IMR-90 (cell line): ENCODE measurements around the gene SLX4IP. TPM values are rescaled to one million over a fixed set of nuclear protein-coding genes. Genes with fewer than 3 reads are reported as not detected.

ENCODE experiments used
- ATAC-seq: fragments of 200-7000 bp; cut with Tn5 transposase; 2 replicates; pipeline ENCODE4 v1.9.1; 2020; ENCODE audit warnings: low read depth, mild to moderate bottlenecking, moderate library complexity
- BruUV-seq: library from RNA; stranded (reverse); fragments of 400-500 nt; replicated peaks from 2 replicates; lab custom pipeline; 2021; lab: Mats Ljungman, UMichigan
- CTCF ChIA-PET: fragments of 300-600 bp; formaldehyde crosslinking; extraction: SDS; loops from one replicate; lab custom pipeline; 2021; ENCODE audit warnings: antibody characterized with exemption; lab: Yijun Ruan, JAX
- POLR2A ChIA-PET: fragments of 300-600 bp; sonication (Branson Sonifier 250); formaldehyde crosslinking; loops from one replicate; lab custom pipeline; 2022; ENCODE audit warnings: antibody characterized with exemption; ENCODE audit not compliant: unreplicated experiment; lab: Charles Lee
- DNase-seq: peaks from one replicate; pipeline ENCODE4 v3.0.0; 2013
- H2AFZ ChIP-seq: replicated peaks from 2 replicates; pipeline ENCODE3; 2013; ENCODE audit warnings: low read length, mild to moderate bottlenecking; ENCODE audit not compliant: poor library complexity
- H2AK5ac ChIP-seq: 2 replicates; pipeline ENCODE4 v1.6.1; 2013; ENCODE audit warnings: low read depth, low read length, inconsistent platforms
- H2AK9ac ChIP-seq: replicated peaks from 2 replicates; pipeline ENCODE3; 2013; ENCODE audit warnings: mild to moderate bottlenecking, low read depth, low read length, moderate library complexity; ENCODE audit not compliant: poor library complexity
- H2BK120ac ChIP-seq: 2 replicates; pipeline ENCODE4 v1.6.1; 2013; ENCODE audit warnings: low read depth, low read length, inconsistent platforms
- H2BK15ac ChIP-seq: 3 replicates; pipeline ENCODE4 v1.6.1; 2013; ENCODE audit warnings: low read depth, low read length, inconsistent platforms
- H2BK20ac ChIP-seq: 2 replicates; pipeline ENCODE4 v1.6.1; 2013; ENCODE audit warnings: low read depth, mild to moderate bottlenecking, inconsistent platforms, low read length, moderate library complexity
- H2BK5ac ChIP-seq: 2 replicates; pipeline ENCODE4 v1.6.1; 2013; ENCODE audit warnings: mild to moderate bottlenecking, low read depth, low read length, inconsistent platforms; ENCODE audit not compliant: poor library complexity, severe bottlenecking
- H3K14ac ChIP-seq: replicated peaks from 2 replicates; pipeline ENCODE4 v1.6.1; 2013; ENCODE audit warnings: low read depth, low read length, inconsistent platforms
- H3K18ac ChIP-seq: 2 replicates; pipeline ENCODE4 v1.6.1; 2013; ENCODE audit warnings: low read depth, low read length, control low read depth
- H3K23ac ChIP-seq: 2 replicates; pipeline ENCODE4 v1.6.1; 2013; ENCODE audit warnings: low read depth, low read length, inconsistent platforms
- H3K27ac ChIP-seq: 2 replicates; pipeline ENCODE4 v1.5.1; 2013; ENCODE audit warnings: mild to moderate bottlenecking, control low read depth, low read length; ENCODE audit not compliant: insufficient read depth
- H3K27me3 ChIP-seq: 2 replicates; pipeline ENCODE4 v1.6.1; 2013; ENCODE audit warnings: low read length; ENCODE audit not compliant: control insufficient read depth, insufficient read depth
- H3K36me3 ChIP-seq: 2 replicates; pipeline ENCODE4 v1.6.1; 2013; ENCODE audit warnings: low read length, mixed read lengths; ENCODE audit not compliant: control insufficient read depth, insufficient read depth
- H3K4ac ChIP-seq: 2 replicates; pipeline ENCODE4 v1.6.1; 2013; ENCODE audit warnings: low read depth, low read length, inconsistent platforms
- H3K4me1 ChIP-seq: 2 replicates; pipeline ENCODE4 v1.6.1; 2013; ENCODE audit warnings: low read length, mixed read lengths; ENCODE audit not compliant: control insufficient read depth, insufficient read depth
- H3K4me2 ChIP-seq: 2 replicates; pipeline ENCODE4 v1.6.1; 2013; ENCODE audit warnings: low read depth, mild to moderate bottlenecking, control low read depth, low read length, moderate library complexity
- H3K4me3 ChIP-seq: 2 replicates; pipeline ENCODE4 v1.5.1; 2013; ENCODE audit warnings: low read depth, mild to moderate bottlenecking, control low read depth, low read length, moderate library complexity; ENCODE audit not compliant: insufficient read depth
- H3K56ac ChIP-seq: 2 replicates; pipeline ENCODE4 v1.6.1; 2013; ENCODE audit warnings: low read length, inconsistent platforms; ENCODE audit not compliant: insufficient read depth; ENCODE audit errors: extremely low read depth
- H3K79me1 ChIP-seq, 2 experiments: 2 replicates each; pipeline ENCODE4 v1.6.1; 2013; ENCODE audit warnings: low read length in 2 of 2, inconsistent platforms in 1 of 2, low read depth in 1 of 2
- H3K9ac ChIP-seq: 2 replicates; pipeline ENCODE4 v1.6.1; 2013; ENCODE audit warnings: low read depth, low read length, control low read depth
- H3K9me1 ChIP-seq: 2 replicates; pipeline ENCODE4 v1.6.1; 2013; ENCODE audit warnings: low read length, inconsistent platforms; ENCODE audit not compliant: insufficient read depth
- H3K9me3 ChIP-seq: 2 replicates; pipeline ENCODE4 v1.6.1; 2013; ENCODE audit warnings: low read length; ENCODE audit not compliant: control insufficient read depth, insufficient read depth
- H4K20me1 ChIP-seq: 2 replicates; pipeline ENCODE4 v1.6.1; 2013; ENCODE audit warnings: low read length, inconsistent platforms; ENCODE audit not compliant: insufficient read depth
- H4K5ac ChIP-seq: 2 replicates; pipeline ENCODE4 v1.6.1; 2013; ENCODE audit warnings: mild to moderate bottlenecking, low read depth, low read length, control low read depth
- H4K8ac ChIP-seq, 2 experiments: 2 replicates each; pipeline ENCODE4 v1.6.1; 2013; ENCODE audit warnings: low read depth in 2 of 2, low read length in 2 of 2, control low read depth in 1 of 2, inconsistent platforms in 1 of 2
- H4K91ac ChIP-seq: 2 replicates; pipeline ENCODE4 v1.6.1; 2013; ENCODE audit warnings: low read depth, low read length, inconsistent platforms; ENCODE audit not compliant: insufficient read depth
- BHLHE40 ChIP-seq: fragments of 150-350 bp; IDR thresholded peaks from 2 replicates; pipeline ENCODE4 v1.6.1; 2016; ENCODE audit warnings: mild to moderate bottlenecking, low read depth, low read length
- CEBPB ChIP-seq: IDR thresholded peaks from 2 replicates; pipeline ENCODE4 v1.6.1; 2012; ENCODE audit warnings: low read depth, low read length, improper control_type of control experiment
- CHD1 ChIP-seq: IDR thresholded peaks from 2 replicates; pipeline ENCODE4 v1.6.1; 2012; ENCODE audit warnings: low read depth, low read length, improper control_type of control experiment
- MAFK ChIP-seq: IDR thresholded peaks from 2 replicates; pipeline ENCODE4 v1.6.1; 2012; ENCODE audit warnings: low read depth, low read length, improper control_type of control experiment
- MAZ ChIP-seq: IDR thresholded peaks from 2 replicates; pipeline ENCODE4 v1.6.1; 2012; ENCODE audit warnings: low read depth, mild to moderate bottlenecking, low read length, improper control_type of control experiment, moderate library complexity, borderline replicate concordance
- NFE2L2 ChIP-seq: fragments of 150-350 bp; IDR thresholded peaks from 2 replicates; pipeline ENCODE4 v1.6.1; 2016; ENCODE audit warnings: low read depth, mild to moderate bottlenecking, low read length
- RCOR1 ChIP-seq: IDR thresholded peaks from 2 replicates; pipeline ENCODE4 v1.6.1; 2012; ENCODE audit warnings: mild to moderate bottlenecking, low read length, improper control_type of control experiment; ENCODE audit not compliant: insufficient replicate concordance
- RFX5 ChIP-seq: IDR thresholded peaks from 2 replicates; pipeline ENCODE4 v1.8.0; 2012; ENCODE audit warnings: low read depth, mild to moderate bottlenecking, low read length, moderate library complexity
- SMC3 ChIP-seq: fragments of 150-350 bp; IDR thresholded peaks from 2 replicates; pipeline ENCODE4 v1.6.1; 2016; ENCODE audit warnings: low read depth, mild to moderate bottlenecking, antibody characterized with exemption, low read length, moderate library complexity
- USF2 ChIP-seq: fragments of 150-350 bp; IDR thresholded peaks from 2 replicates; pipeline ENCODE4 v1.6.1; 2017; ENCODE audit warnings: mild to moderate bottlenecking, antibody characterized with exemption, low read length, low read depth
- WGBS, 2 experiments: methylation state at CpG; one replicate each; pipeline versions ENCODE4 v1.1.5 to v1.1.7; 2013; ENCODE audit warnings: missing lambda C conversion rate in 2 of 2; ENCODE audit not compliant: insufficient read length in 1 of 2; ENCODE audit errors: extremely low coverage in 2 of 2; 5-methylcytosine and 5-hydroxymethylcytosine counted together
- dilution Hi-C: fragments of 300-500 bp; cut with HindIII; formaldehyde crosslinking; loops from one replicate; pipeline ENCODE4 v1.14.3; 2018; ENCODE audit warnings: low sequenced_read_pairs; ENCODE audit not compliant: unreplicated experiment
- in situ Hi-C: fragments of 300-500 bp; cut with MboI; formaldehyde crosslinking; loops from 3 replicates; pipeline ENCODE4 v1.14.3; 2019; ENCODE audit warnings: low sequenced_read_pairs, inconsistent platforms, mixed read lengths
- intact Hi-C: fragments of 100-400 bp; cut with micrococcal nuclease; formaldehyde crosslinking; loops from 2 replicates; pipeline ENCODE4 v1.10.0; 2022
- polyA plus RNA-seq, 3 experiments: library from polyadenylated mRNA; depleted of rRNA; stranded (reverse); fragments of >200 nt; gene quantifications; 2 replicates each; pipeline ENCODE4 v1.2.3, GENCODE V29; 2012; ENCODE audit warnings: low replicate concordance in 1 of 3
- total RNA-seq: library from RNA; depleted of rRNA; stranded (reverse); fragments of >200 nt; gene quantifications from 2 replicates; pipeline ENCODE4 v1.2.3, GENCODE V29; 2012
- TF ChIP-seq, protein P1 (sequence below): conservative IDR thresholded peaks from 2 replicates; pipeline ENCODE4 v1.5.1; 2012; ENCODE audit warnings: mild to moderate bottlenecking, low read depth, low read length, improper control_type of control experiment
- TF ChIP-seq, protein P2 (sequence below): fragments of 150-350 bp; IDR thresholded peaks from 2 replicates; pipeline ENCODE4 v1.6.1; 2016; ENCODE audit warnings: low read depth, mild to moderate bottlenecking, low read length, moderate library complexity, borderline replicate concordance

SLX4IP gene
- total and polyA plus RNA-seq, 2 of the 4 experiments (the other 2 are of a cell fraction): 1.3 to 5.9 TPM

DNA sequence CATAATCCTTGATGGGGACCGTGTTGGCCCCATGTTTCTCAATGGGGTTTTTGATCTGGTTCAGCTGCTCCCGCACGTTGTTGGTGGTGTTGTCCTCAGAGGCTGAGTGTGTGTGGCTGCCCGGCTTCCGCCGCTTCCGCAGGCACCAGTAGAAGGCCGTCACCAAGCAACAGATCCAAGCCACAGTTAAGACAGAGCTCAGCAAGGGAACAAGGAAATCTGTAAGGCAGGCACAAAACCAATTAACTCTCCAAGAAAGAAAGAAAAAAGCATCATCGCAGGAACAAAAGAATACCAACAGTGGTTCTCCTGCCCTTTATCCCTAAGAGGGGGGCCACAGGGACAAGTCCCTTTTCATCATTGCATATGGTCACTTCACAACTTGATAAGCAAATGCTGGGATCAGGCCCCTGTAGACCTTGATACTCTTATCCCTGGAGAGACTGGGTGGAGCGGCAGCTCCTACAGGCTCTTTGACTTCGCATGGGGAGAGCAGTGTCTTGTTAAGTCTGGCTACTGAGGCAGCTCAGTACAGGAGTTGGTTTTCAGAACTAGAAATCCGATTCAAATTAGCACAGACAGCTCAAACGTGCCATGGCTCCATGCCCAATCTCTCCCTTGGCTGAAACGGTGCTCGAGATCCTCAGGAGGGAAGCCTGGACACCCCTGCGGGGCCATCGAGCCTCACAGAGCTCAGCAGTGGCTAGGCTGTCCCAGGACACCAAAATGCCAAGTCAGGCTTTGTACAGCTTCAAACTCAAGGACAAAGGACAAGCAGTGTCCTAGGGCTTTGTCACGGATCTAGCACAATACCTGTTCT, 204.8 kb downstream of the SLX4IP start (continued):
- TF ChIP-seq CHD1: no peak

GRCh38 chr20:10640897-10641296, 205.8 kb downstream of the SLX4IP start:
- Histone ChIP-seq H2BK20ac (no peak overlapping the region), H3K4ac (no peak overlapping the region), H4K20me1 (no peaks in the 10 kb centered on the region), H2BK5ac (no peak overlapping the region), H3K23ac (no peak overlapping the region), H3K56ac (no peak overlapping the region), H2AFZ (no peak overlapping the region), H3K4me1 (peaks cover 19% of the 10 kb centered on the region), H3K18ac (no peak overlapping the region), H3K14ac (no peak overlapping the region), H2AK9ac (no peak overlapping the region), H3K4me2 (no peak overlapping the region), H3K27ac (no peak overlapping the region), H3K4me3 (no peak overlapping the region), H3K9me3 (no peaks in the 10 kb centered on the region), H3K27me3 (no peaks in the 10 kb centered on the region), H2BK120ac (no peak overlapping the region), H2AK5ac (no peak overlapping the region), H3K36me3 (peaks cover 71% of the 10 kb centered on the region), H3K9me1 (peaks cover 24% of the 10 kb centered on the region), H4K8ac (no peak overlapping the region), H4K5ac (no peak overlapping the region), H3K9ac (no peak overlapping the region), H3K79me1 (peaks cover 0 to 31% of the 10 kb centered on the region in 2 experiments; a peak in 2 of 4 replicates), H4K91ac (no peak overlapping the region), H2BK15ac (no peak overlapping the region)
- POLR2A ChIA-PET: no interaction called here
- WGBS, 2 experiments: no CpG with 5 or more reads among the region's 12 CpGs
- CTCF ChIA-PET: no interaction called here
- ATAC-seq (no peak), DNase-seq (no peak)
- no TSS peak for BruUV-seq
- in situ Hi-C loops: no loop called here
- dilution Hi-C loops: no loop called here
- intact Hi-C loops: no loop called here
- TF ChIP-seq, protein P1, sequence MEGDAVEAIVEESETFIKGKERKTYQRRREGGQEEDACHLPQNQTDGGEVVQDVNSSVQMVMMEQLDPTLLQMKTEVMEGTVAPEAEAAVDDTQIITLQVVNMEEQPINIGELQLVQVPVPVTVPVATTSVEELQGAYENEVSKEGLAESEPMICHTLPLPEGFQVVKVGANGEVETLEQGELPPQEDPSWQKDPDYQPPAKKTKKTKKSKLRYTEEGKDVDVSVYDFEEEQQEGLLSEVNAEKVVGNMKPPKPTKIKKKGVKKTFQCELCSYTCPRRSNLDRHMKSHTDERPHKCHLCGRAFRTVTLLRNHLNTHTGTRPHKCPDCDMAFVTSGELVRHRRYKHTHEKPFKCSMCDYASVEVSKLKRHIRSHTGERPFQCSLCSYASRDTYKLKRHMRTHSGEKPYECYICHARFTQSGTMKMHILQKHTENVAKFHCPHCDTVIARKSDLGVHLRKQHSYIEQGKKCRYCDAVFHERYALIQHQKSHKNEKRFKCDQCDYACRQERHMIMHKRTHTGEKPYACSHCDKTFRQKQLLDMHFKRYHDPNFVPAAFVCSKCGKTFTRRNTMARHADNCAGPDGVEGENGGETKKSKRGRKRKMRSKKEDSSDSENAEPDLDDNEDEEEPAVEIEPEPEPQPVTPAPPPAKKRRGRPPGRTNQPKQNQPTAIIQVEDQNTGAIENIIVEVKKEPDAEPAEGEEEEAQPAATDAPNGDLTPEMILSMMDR: no peak
- TF ChIP-seq MAFK (no peak), SMC3 (no peak), NFE2L2 (no peak), RFX5 (no peak), MAZ (no peak), USF2 (no peak), CEBPB (no peak), BHLHE40 (no peak), RCOR1 (no peak)
- TF ChIP-seq, protein P2, sequence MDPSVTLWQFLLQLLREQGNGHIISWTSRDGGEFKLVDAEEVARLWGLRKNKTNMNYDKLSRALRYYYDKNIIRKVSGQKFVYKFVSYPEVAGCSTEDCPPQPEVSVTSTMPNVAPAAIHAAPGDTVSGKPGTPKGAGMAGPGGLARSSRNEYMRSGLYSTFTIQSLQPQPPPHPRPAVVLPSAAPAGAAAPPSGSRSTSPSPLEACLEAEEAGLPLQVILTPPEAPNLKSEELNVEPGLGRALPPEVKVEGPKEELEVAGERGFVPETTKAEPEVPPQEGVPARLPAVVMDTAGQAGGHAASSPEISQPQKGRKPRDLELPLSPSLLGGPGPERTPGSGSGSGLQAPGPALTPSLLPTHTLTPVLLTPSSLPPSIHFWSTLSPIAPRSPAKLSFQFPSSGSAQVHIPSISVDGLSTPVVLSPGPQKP: no peak
